Endodermal cell (in vitro differentiated cells): ENCODE measurements around the gene CLN3. TPM values are rescaled to one million over a fixed set of nuclear protein-coding genes. Genes with fewer than 3 reads are reported as not detected.

Experiments
- DNase-seq: peaks from one replicate; pipeline ENCODE4 v3.0.0-alpha.2; 2017
- H3K27ac ChIP-seq: 2 replicates; pipeline ENCODE4 v1.5.1; 2013; ENCODE audit warnings: mild to moderate bottlenecking, low read depth, low read length, moderate library complexity
- H3K27me3 ChIP-seq: 2 replicates; pipeline ENCODE4 v1.6.1; 2013; ENCODE audit warnings: mild to moderate bottlenecking, low read length, moderate library complexity; ENCODE audit not compliant: insufficient read depth, control insufficient read depth, poor library complexity, severe bottlenecking
- H3K36me3 ChIP-seq: 2 replicates; pipeline ENCODE4 v1.7.0; 2013; ENCODE audit warnings: mild to moderate bottlenecking, low read length, moderate library complexity; ENCODE audit not compliant: control insufficient read depth, insufficient read depth
- H3K4me1 ChIP-seq: one replicate; pipeline ENCODE4 v1.7.0; 2013; ENCODE audit warnings: low read length; ENCODE audit not compliant: control insufficient read depth, insufficient read depth
- H3K4me3 ChIP-seq: 2 replicates; pipeline ENCODE4 v1.5.1; 2013; ENCODE audit warnings: mild to moderate bottlenecking, low read length, moderate library complexity
- H3K9ac ChIP-seq: 2 replicates; pipeline ENCODE4 v1.6.1; 2013; ENCODE audit warnings: mild to moderate bottlenecking, low read length, moderate library complexity; ENCODE audit not compliant: poor library complexity, severe bottlenecking; ENCODE audit errors: extremely low read depth
- H3K9me3 ChIP-seq: 2 replicates; pipeline ENCODE4 v1.6.1; 2013; ENCODE audit warnings: mild to moderate bottlenecking, low read length, moderate library complexity; ENCODE audit not compliant: control insufficient read depth
- H3K27ac Mint-ChIP-seq: 2 replicates; pipeline ENCODE4 v1.8.0; 2020; ENCODE audit warnings: mixed read lengths
- H3K27me3 Mint-ChIP-seq: 2 replicates; pipeline ENCODE4 v1.8.0; 2021; ENCODE audit warnings: mild to moderate bottlenecking, mixed read lengths; ENCODE audit not compliant: insufficient read depth
- H3K36me3 Mint-ChIP-seq: 2 replicates; pipeline ENCODE4 v1.8.0; 2020; ENCODE audit warnings: low read depth, mixed read lengths
- H3K4me1 Mint-ChIP-seq: 2 replicates; pipeline ENCODE4 v1.8.0; 2020; ENCODE audit warnings: mixed read lengths
- H3K4me3 Mint-ChIP-seq: 2 replicates; pipeline ENCODE4 v1.8.0; 2020; ENCODE audit warnings: mild to moderate bottlenecking, moderate library complexity, mixed read lengths
- H3K9me3 Mint-ChIP-seq: 2 replicates; pipeline ENCODE4 v1.8.0; 2020; ENCODE audit warnings: mild to moderate bottlenecking, mixed read lengths
- CTCF ChIP-seq: fragments of 200-600 bp; sonication (generic); conservative IDR thresholded peaks from 2 replicates; pipeline ENCODE4 v1.5.0; 2021; ENCODE audit warnings: antibody characterized with exemption, mild to moderate bottlenecking
- WGBS, 2 experiments: methylation state at CpG; one replicate each; pipeline versions ENCODE4 v1.1.5 to v1.1.7; 2013; ENCODE audit warnings: missing lambda C conversion rate in 2 of 2, mixed read lengths in 1 of 2; ENCODE audit not compliant: insufficient coverage in 1 of 2, insufficient read length in 1 of 2; 5-methylcytosine and 5-hydroxymethylcytosine counted together
- long read RNA-seq, 4 experiments: library from polyadenylated mRNA in 2 of 4; library from RNA in 1 of 4; library from capped mRNA in 1 of 4; stranded (forward) in 3 of 4; unstranded in 1 of 4; transcript quantifications; one replicate each; pipeline ENCODE4 v2.0.0, GENCODE V29; 2020 to 2021; ENCODE audit warnings: inconsistent platforms in 1 of 4
- polyA plus RNA-seq, 2 experiments: library from polyadenylated mRNA; stranded (reverse); fragments of 50-300 nt; gene quantifications; one replicate each; pipeline ENCODE4 v1.2.3, GENCODE V29; 2013
- total RNA-seq, 2 donors: library from RNA; stranded (reverse); fragmentation: NEBNext Ultra II Directional in 1 of 2; extraction: Animal tissue kit (Norgen Biotek cat#: 25700) in 1 of 2; gene quantifications; 2 replicates in 1 of 2; 3 replicates in 1 of 2; pipeline ENCODE4 v1.2.1, GENCODE V29; 2021

CLN3 gene
- 10 to 100 TPM; 29.9 to 30.2 TPM for total RNA-seq
- polyA plus RNA-seq (2013, experiment 1 of 2): 11.0 TPM
- polyA plus RNA-seq (2013, experiment 2 of 2): 13.9 TPM
- long read RNA-seq, experiment 1, partial matches to known transcripts: 1 of 5 reads
- long read RNA-seq, experiment 1, other reads (novel, unspliced or antisense): 1 of 5 reads
- long read RNA-seq, experiment 2, transcript CLN3-205 (15 exons, 1,876 nt): minor isoform, 9 of 38 reads
- long read RNA-seq, experiment 2, transcript CLN3-244 (16 exons, 3,832 nt): major isoform, 23 of 38 reads
- long read RNA-seq, experiment 2, partial matches to known transcripts: 0 of 38 reads
- long read RNA-seq, experiment 2, other reads (novel, unspliced or antisense): 1 of 38 reads
- long read RNA-seq, experiment 3, transcript CLN3-204 (14 exons, 1,720 nt): minor isoform, 13 of 194 reads
- long read RNA-seq, experiment 3, transcript CLN3-229 (15 exons, 1,452 nt): minor isoform, 7 of 194 reads
- long read RNA-seq, experiment 3, transcript CLN3-244 (16 exons, 3,832 nt): major isoform, 116 of 194 reads
- long read RNA-seq, experiment 3, transcript CLN3-205 (15 exons, 1,876 nt): minor isoform, 31 of 194 reads
- long read RNA-seq, experiment 3, partial matches to known transcripts: 3 of 194 reads
- long read RNA-seq, experiment 3, other reads (novel, unspliced or antisense): 9 of 194 reads
- long read RNA-seq, experiment 4, transcript CLN3-204 (14 exons, 1,720 nt): minor isoform, 5 of 55 reads
- long read RNA-seq, experiment 4, transcript CLN3-244 (16 exons, 3,832 nt): major isoform, 26 of 55 reads
- long read RNA-seq, experiment 4, transcript CLN3-229 (15 exons, 1,452 nt): minor isoform, 5 of 55 reads
- long read RNA-seq, experiment 4, transcript CLN3-205 (15 exons, 1,876 nt): minor isoform, 15 of 55 reads
- long read RNA-seq, experiment 4, partial matches to known transcripts: 1 of 55 reads
- long read RNA-seq, experiment 4, other reads (novel, unspliced or antisense): 0 of 55 reads

- peak; percentile 96 for DNase-seq
- no peaks in the 10 kb centered on the region for H3K27me3 ChIP-seq
- peak within 1 kb of the TSS; percentile 93 for H3K27ac ChIP-seq
- Mint-ChIP-seq H3K27ac (peak within 1 kb of the TSS; percentile 100), H3K36me3 (peaks cover 17% of the 10 kb centered on the region), H3K27me3 (peaks cover 4% of the 10 kb centered on the region), H3K9me3 (no peaks in the 10 kb centered on the region), H3K4me3 (peak within 1 kb of the TSS; percentile 93), H3K4me1 (no peaks in the 10 kb centered on the region)
- H3K9me3 ChIP-seq: no peaks in the 10 kb centered on the region
- 0% methylated on average over 8 to 21 of the region's 21 CpGs for WGBS, 2 experiments
- H3K4me3 ChIP-seq: peak within 1 kb of the TSS; percentile 93
- H3K9ac ChIP-seq: peak within 1 kb of the TSS; percentile 97
- TF ChIP-seq CTCF: no peak
- no peaks in the 10 kb centered on the region for H3K4me1 ChIP-seq
- H3K36me3 ChIP-seq: no peaks in the 10 kb centered on the region
Observed at GRCh38 chr16:28491970-28492474, at the start of gene CLN3. TSS of gene CLN3 (minus strand) at chr16:28492074. CDS start at chr16:28491759, 315 bp downstream.

GRCh38 chr16:28540346-28540745 is 48.5 kb upstream of the CLN3 start:
- WGBS, 2 experiments: 94 to 95% methylated on average over 3 of the region's 3 CpGs
- no peaks in the 10 kb centered on the region for H3K9me3 Mint-ChIP-seq
- H3K27me3 ChIP-seq: no peaks in the 10 kb centered on the region
- no peak overlapping the region for H3K4me3 ChIP-seq
- H3K9me3 ChIP-seq: no peaks in the 10 kb centered on the region
- no peaks in the 10 kb centered on the region for H3K36me3 ChIP-seq
- H3K27ac Mint-ChIP-seq: no peak overlapping the region
- no peaks in the 10 kb centered on the region for H3K36me3 Mint-ChIP-seq
- no peak overlapping the region for H3K9ac ChIP-seq
- TF ChIP-seq CTCF: no peak
- no peak overlapping the region for H3K27ac ChIP-seq
- H3K27me3 Mint-ChIP-seq: no peaks in the 10 kb centered on the region
- H3K4me1 ChIP-seq: no peaks in the 10 kb centered on the region
- H3K4me1 Mint-ChIP-seq: no peaks in the 10 kb centered on the region
- no peak overlapping the region for H3K4me3 Mint-ChIP-seq
- DNase-seq: no peak
